OCI-LY3 (cell line): ENCODE data around the gene GRID2.

Source experiments
- CTCF ChIP-seq: fragments of 200-600, 300-600 bp; sonication (generic); IDR thresholded peaks from 2 replicates; pipeline ENCODE4 v1.5.1; 2014; ENCODE audit warnings: antibody characterized with exemption, low read length, low read depth
- EZH2phosphoT487 ChIP-seq: fragments of 200-600 bp; shearing (Covaris generic); IDR thresholded peaks from 2 replicates; pipeline ENCODE4 v1.6.1; 2018; ENCODE audit warnings: antibody characterized with exemption, mixed run types, low read depth

- TF ChIP-seq CTCF (no peak), EZH2phosphoT487 (no peak)
Measured at GRCh38 chr4:93312299-93312698, 1008.5 kb downstream of the GRID2 start.
